ENCODE measurements around the gene CACNA2D1.

- TF ChIP-seq, protein P1, sequence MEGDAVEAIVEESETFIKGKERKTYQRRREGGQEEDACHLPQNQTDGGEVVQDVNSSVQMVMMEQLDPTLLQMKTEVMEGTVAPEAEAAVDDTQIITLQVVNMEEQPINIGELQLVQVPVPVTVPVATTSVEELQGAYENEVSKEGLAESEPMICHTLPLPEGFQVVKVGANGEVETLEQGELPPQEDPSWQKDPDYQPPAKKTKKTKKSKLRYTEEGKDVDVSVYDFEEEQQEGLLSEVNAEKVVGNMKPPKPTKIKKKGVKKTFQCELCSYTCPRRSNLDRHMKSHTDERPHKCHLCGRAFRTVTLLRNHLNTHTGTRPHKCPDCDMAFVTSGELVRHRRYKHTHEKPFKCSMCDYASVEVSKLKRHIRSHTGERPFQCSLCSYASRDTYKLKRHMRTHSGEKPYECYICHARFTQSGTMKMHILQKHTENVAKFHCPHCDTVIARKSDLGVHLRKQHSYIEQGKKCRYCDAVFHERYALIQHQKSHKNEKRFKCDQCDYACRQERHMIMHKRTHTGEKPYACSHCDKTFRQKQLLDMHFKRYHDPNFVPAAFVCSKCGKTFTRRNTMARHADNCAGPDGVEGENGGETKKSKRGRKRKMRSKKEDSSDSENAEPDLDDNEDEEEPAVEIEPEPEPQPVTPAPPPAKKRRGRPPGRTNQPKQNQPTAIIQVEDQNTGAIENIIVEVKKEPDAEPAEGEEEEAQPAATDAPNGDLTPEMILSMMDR (IDR thresholded peaks at IDR 0.05) = no peak
- TF ChIP-seq POLR2A (IDR thresholded peaks at IDR 0.05) = no peak
These were observed 345.2 kb downstream of the CACNA2D1 start for GRCh38 chr7:82098414-82098813.
